SK-N-SH treated with all-trans-retinoic acid at 6 μM for 48 hours (cell line): ENCODE measurements around the gene FGGY.

ENCODE experiments used
- ARNTL ChIP-seq: fragments of 450-650 bp; formaldehyde crosslinking; IDR thresholded peaks from 2 replicates; pipeline ENCODE4 v1.5.0; 2020; ENCODE audit warnings: low read depth, mild to moderate bottlenecking, moderate library complexity, borderline replicate concordance
- BACH2 ChIP-seq: fragments of 250-450 bp; sonication (Bioruptor Pico); IDR thresholded peaks from 2 replicates; pipeline ENCODE4 v1.9.0; 2021; ENCODE audit warnings: mild to moderate bottlenecking, borderline replicate concordance
- CREB5 ChIP-seq: fragments of 250-450 bp; sonication (Bioruptor Pico); IDR thresholded peaks from 2 replicates; pipeline ENCODE4 v1.5.1; 2020; ENCODE audit warnings: low read depth, mild to moderate bottlenecking, moderate library complexity
- ESRRG ChIP-seq: fragments of 250-450 bp; sonication (Bioruptor Pico); IDR thresholded peaks from 2 replicates; pipeline ENCODE4 v1.6.1; 2021; ENCODE audit warnings: mild to moderate bottlenecking
- GLIS3 ChIP-seq: fragments of 250-450 bp; sonication (Bioruptor Pico); IDR thresholded peaks from 2 replicates; pipeline ENCODE4 v1.5.0; 2020; ENCODE audit warnings: mild to moderate bottlenecking, moderate library complexity
- ISL1 ChIP-seq: fragments of 250-450 bp; sonication (Bioruptor Pico); IDR thresholded peaks from 2 replicates; pipeline ENCODE4 v2.1.2; 2022; ENCODE audit warnings: mild to moderate bottlenecking, moderate library complexity
- PATZ1 ChIP-seq: fragments of 250-450 bp; sonication (Bioruptor Pico); IDR thresholded peaks from 2 replicates; pipeline ENCODE4 v1.8.0; 2020; ENCODE audit warnings: mild to moderate bottlenecking, moderate library complexity, borderline replicate concordance
- PPARA ChIP-seq: fragments of 250-450 bp; sonication (Bioruptor Pico); IDR thresholded peaks from 2 replicates; pipeline ENCODE4 v1.5.0; 2020; ENCODE audit warnings: mild to moderate bottlenecking, borderline replicate concordance
- RARB ChIP-seq: fragments of 250-450 bp; sonication (Bioruptor Pico); IDR thresholded peaks from 2 replicates; pipeline ENCODE4 v1.8.0; 2021; ENCODE audit warnings: mild to moderate bottlenecking, moderate library complexity
- ZFP3 ChIP-seq: fragments of 250-450 bp; sonication (Bioruptor Pico); IDR thresholded peaks from 2 replicates; pipeline ENCODE4 v1.5.0; 2020; ENCODE audit warnings: mild to moderate bottlenecking, moderate library complexity
- ZFP30 ChIP-seq: fragments of 450-650 bp; formaldehyde crosslinking; IDR thresholded peaks from 2 replicates; pipeline ENCODE4 v1.5.0; 2022; ENCODE audit warnings: mild to moderate bottlenecking, moderate library complexity
- ZNF70 ChIP-seq: fragments of 450-650 bp; formaldehyde crosslinking; IDR thresholded peaks from 2 replicates; pipeline ENCODE4 v1.5.0; 2020; ENCODE audit warnings: mild to moderate bottlenecking, moderate library complexity
- TF ChIP-seq, protein P1 (sequence below): fragments of 250-450 bp; sonication (Bioruptor Pico); IDR thresholded peaks from 2 replicates; pipeline ENCODE4 v1.5.1; 2021; ENCODE audit warnings: mild to moderate bottlenecking, moderate library complexity

- TF ChIP-seq ZFP30 (CRISPR knock-in tag) (no peak), BACH2 (CRISPR knock-in tag) (no peak), ZNF70 (CRISPR knock-in tag) (no peak), ESRRG (no peak), PATZ1 (no peak), ZFP3 (CRISPR knock-in tag) (no peak), ARNTL (no peak), ISL1 (CRISPR knock-in tag) (no peak), GLIS3 (no peak), RARB (CRISPR knock-in tag) (no peak), CREB5 (CRISPR knock-in tag) (no peak), PPARA (CRISPR knock-in tag) (no peak)
- TF ChIP-seq, protein P1, sequence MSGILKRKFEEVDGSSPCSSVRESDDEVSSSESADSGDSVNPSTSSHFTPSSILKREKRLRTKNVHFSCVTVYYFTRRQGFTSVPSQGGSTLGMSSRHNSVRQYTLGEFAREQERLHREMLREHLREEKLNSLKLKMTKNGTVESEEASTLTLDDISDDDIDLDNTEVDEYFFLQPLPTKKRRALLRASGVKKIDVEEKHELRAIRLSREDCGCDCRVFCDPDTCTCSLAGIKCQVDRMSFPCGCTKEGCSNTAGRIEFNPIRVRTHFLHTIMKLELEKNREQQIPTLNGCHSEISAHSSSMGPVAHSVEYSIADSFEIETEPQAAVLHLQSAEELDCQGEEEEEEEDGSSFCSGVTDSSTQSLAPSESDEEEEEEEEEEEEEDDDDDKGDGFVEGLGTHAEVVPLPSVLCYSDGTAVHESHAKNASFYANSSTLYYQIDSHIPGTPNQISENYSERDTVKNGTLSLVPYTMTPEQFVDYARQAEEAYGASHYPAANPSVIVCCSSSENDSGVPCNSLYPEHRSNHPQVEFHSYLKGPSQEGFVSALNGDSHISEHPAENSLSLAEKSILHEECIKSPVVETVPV = no peak
Observed at GRCh38 chr1:59565611-59566410, 268.9 kb downstream of the FGGY start.
